SK-N-SH (cell line): ENCODE data around the gene MX1. TPM values are rescaled to one million over a fixed set of nuclear protein-coding genes. Genes with fewer than 3 reads are reported as not detected.

ENCODE experiments used
- CTCF ChIA-PET: fragments of 300-600, 350-600 bp; formaldehyde crosslinking; extraction: SDS; loops from one replicate; lab custom pipeline; 2021; lab: Yijun Ruan, JAX
- POLR2A ChIA-PET: fragments of 350-600 bp; sonication (Branson Sonifier 250); formaldehyde crosslinking; extraction: SDS; loops from one replicate; lab custom pipeline; 2020; ENCODE audit warnings: antibody characterized with exemption, inconsistent platforms; lab: Yijun Ruan, JAX
- DNase-seq: peaks from one replicate; pipeline ENCODE4 v3.0.0; 2012
- H2AFZ ChIP-seq: fragments of 200-600 bp; sonication (generic); 2 replicates; pipeline ENCODE4 v1.8.1; 2016; ENCODE audit warnings: antibody characterized with exemption, mild to moderate bottlenecking, low read depth
- H3F3A ChIP-seq: fragments of 200-600 bp; sonication (generic); replicated peaks from 2 replicates; pipeline ENCODE3; 2016; ENCODE audit warnings: antibody characterized with exemption, mild to moderate bottlenecking; ENCODE audit not compliant: insufficient read depth
- H3K27ac ChIP-seq, 2 experiments: fragments of 200-500 bp in 1 of 2; fragments of 200-600 bp in 1 of 2; sonication (Bioruptor generic) in 1 of 2; sonication (generic), shearing (Covaris generic) in 1 of 2; 2 replicates each; pipeline versions ENCODE4 v1.5.1 to v1.6.1; 2014 to 2016; ENCODE audit warnings: low read depth in 2 of 2, inconsistent platforms in 1 of 2, low read length in 1 of 2, mild to moderate bottlenecking in 1 of 2, mixed read lengths in 1 of 2
- H3K27me3 ChIP-seq: fragments of 200-600 bp; sonication (generic), shearing (Covaris generic); 2 replicates; pipeline ENCODE4 v1.6.1; 2016; ENCODE audit warnings: mixed run types; ENCODE audit not compliant: insufficient read depth
- H3K36me3 ChIP-seq, 2 experiments: fragments of 200-500 bp in 1 of 2; fragments of 200-600 bp in 1 of 2; sonication (Bioruptor generic) in 1 of 2; sonication (generic) in 1 of 2; replicated peaks in 1 of 2; 2 replicates each; pipeline versions ENCODE3 to v1.5.1; 2014 to 2016; ENCODE audit warnings: low read length in 1 of 2, mild to moderate bottlenecking in 1 of 2; ENCODE audit not compliant: insufficient read depth in 2 of 2, control insufficient read depth in 1 of 2
- H3K4me1 ChIP-seq, 2 experiments: fragments of 200-500 bp in 1 of 2; fragments of 200-600 bp in 1 of 2; sonication (Bioruptor generic) in 1 of 2; sonication (generic), shearing (Covaris generic) in 1 of 2; 2 replicates each; pipeline versions ENCODE4 v1.5.1 to v1.6.1; 2014 to 2016; ENCODE audit warnings: low read depth in 1 of 2, low read length in 1 of 2, mixed run types in 1 of 2; ENCODE audit not compliant: insufficient read depth in 2 of 2, control insufficient read depth in 1 of 2
- H3K4me2 ChIP-seq: fragments of 200-600 bp; sonication (generic), shearing (Covaris generic); 2 replicates; pipeline ENCODE4 v1.6.1; 2017; ENCODE audit warnings: mixed run types
- H3K4me3 ChIP-seq, 2 experiments: fragments of 200-500 bp in 1 of 2; fragments of 200-600 bp in 1 of 2; sonication (Bioruptor generic) in 1 of 2; sonication (generic), shearing (Covaris generic) in 1 of 2; 2 replicates each; pipeline versions ENCODE4 v1.5.1 to v1.8.1; 2014 to 2016; ENCODE audit warnings: low read depth in 2 of 2, inconsistent platforms in 1 of 2, low read length in 1 of 2, mild to moderate bottlenecking in 1 of 2, mixed read lengths in 1 of 2, moderate library complexity in 1 of 2
- H3K79me2 ChIP-seq: fragments of 200-600 bp; sonication (generic); 2 replicates; pipeline ENCODE4 v1.8.1; 2017; ENCODE audit warnings: mild to moderate bottlenecking; ENCODE audit not compliant: insufficient read depth
- H3K9ac ChIP-seq: fragments of 200-600 bp; sonication (generic); 2 replicates; pipeline ENCODE4 v1.6.1; 2017; ENCODE audit warnings: mixed run types
- H3K9me2 ChIP-seq: fragments of 200-600 bp; sonication (generic); 2 replicates; pipeline ENCODE4 v1.6.1; 2017; ENCODE audit warnings: mixed run types
- H3K9me3 ChIP-seq: fragments of 200-600 bp; sonication (generic); 2 replicates; pipeline ENCODE4 v1.6.1; 2017; ENCODE audit warnings: mixed run types, mild to moderate bottlenecking, moderate library complexity
- H4K20me1 ChIP-seq: fragments of 200-600 bp; sonication (generic); 2 replicates; pipeline ENCODE4 v1.6.1; 2017; ENCODE audit warnings: mild to moderate bottlenecking, mixed run types; ENCODE audit not compliant: insufficient read depth
- CHD2 ChIP-seq: fragments of 150-350 bp; IDR thresholded peaks from 2 replicates; pipeline ENCODE4 v1.6.1; 2018; ENCODE audit warnings: low read length; ENCODE audit not compliant: partially characterized antibody
- ELF1 ChIP-seq: IDR thresholded peaks from 2 replicates; pipeline ENCODE4 v1.4.0; 2012
- EZH2phosphoT487 ChIP-seq: fragments of 200-600 bp; sonication (generic); IDR thresholded peaks from 2 replicates; pipeline ENCODE4 v1.6.1; 2017; ENCODE audit warnings: low read depth, mixed run types, mild to moderate bottlenecking, antibody characterized with exemption, moderate library complexity, borderline replicate concordance
- FOXM1 ChIP-seq: IDR thresholded peaks from 2 replicates; pipeline ENCODE4 v1.4.0; 2012; ENCODE audit warnings: low read depth, mild to moderate bottlenecking
- JUND ChIP-seq: IDR thresholded peaks from 2 replicates; pipeline ENCODE4 v1.4.0; 2012
- MEF2A ChIP-seq: IDR thresholded peaks from 2 replicates; pipeline ENCODE4 v1.4.0; 2012; ENCODE audit warnings: low read depth, borderline replicate concordance
- MXI1 ChIP-seq: IDR thresholded peaks from 2 replicates; pipeline ENCODE4 v1.6.1; 2012; ENCODE audit warnings: mild to moderate bottlenecking, low read depth, low read length, improper control_type of control experiment
- RAD21 ChIP-seq: IDR thresholded peaks from 2 replicates; pipeline ENCODE4 v1.6.1; 2012; ENCODE audit warnings: mild to moderate bottlenecking, low read length
- RCOR1 ChIP-seq: fragments of 150-350 bp; IDR thresholded peaks from 2 replicates; pipeline ENCODE4 v1.6.1; 2017; ENCODE audit warnings: antibody characterized with exemption, low read length
- REST ChIP-seq: IDR thresholded peaks from 2 replicates; pipeline ENCODE4 v1.6.1; 2012; ENCODE audit warnings: mild to moderate bottlenecking, low read depth, low read length, moderate library complexity
- SMC3 ChIP-seq: IDR thresholded peaks from 2 replicates; pipeline ENCODE4 v1.6.1; 2012; ENCODE audit warnings: low read depth, low read length, improper control_type of control experiment
- TAF1 ChIP-seq: IDR thresholded peaks from 2 replicates; pipeline ENCODE4 v1.6.1; 2012; ENCODE audit warnings: low read depth, mild to moderate bottlenecking, low read length, moderate library complexity, borderline replicate concordance
- TCF12 ChIP-seq: IDR thresholded peaks from 2 replicates; pipeline ENCODE4 v1.4.0; 2012
- TEAD4 ChIP-seq: IDR thresholded peaks from 2 replicates; pipeline ENCODE4 v1.4.0; 2012; ENCODE audit warnings: mild to moderate bottlenecking, borderline replicate concordance; ENCODE audit not compliant: insufficient read depth
- WGBS: methylation state at CpG from one replicate; pipeline ENCODE4 v1.1.6; 2017; ENCODE audit warnings: low lambda C conversion rate; 5-methylcytosine and 5-hydroxymethylcytosine counted together
- polyA plus RNA-seq, 3 experiments: library from polyadenylated mRNA; depleted of rRNA; stranded (reverse); fragments of >200 nt; gene quantifications; 2 replicates each; pipeline ENCODE4 v1.2.3, GENCODE V29; 2012
- TF ChIP-seq, protein P1 (sequence below): fragments of 150-350 bp; IDR thresholded peaks from 2 replicates; pipeline ENCODE4 v1.6.1; 2016; ENCODE audit warnings: mild to moderate bottlenecking, low read depth, low read length

Gene MX1
- polyA plus RNA-seq, 1 of the 3 experiments (the other 2 are of a cell fraction) = 1.9 TPM

DNA sequence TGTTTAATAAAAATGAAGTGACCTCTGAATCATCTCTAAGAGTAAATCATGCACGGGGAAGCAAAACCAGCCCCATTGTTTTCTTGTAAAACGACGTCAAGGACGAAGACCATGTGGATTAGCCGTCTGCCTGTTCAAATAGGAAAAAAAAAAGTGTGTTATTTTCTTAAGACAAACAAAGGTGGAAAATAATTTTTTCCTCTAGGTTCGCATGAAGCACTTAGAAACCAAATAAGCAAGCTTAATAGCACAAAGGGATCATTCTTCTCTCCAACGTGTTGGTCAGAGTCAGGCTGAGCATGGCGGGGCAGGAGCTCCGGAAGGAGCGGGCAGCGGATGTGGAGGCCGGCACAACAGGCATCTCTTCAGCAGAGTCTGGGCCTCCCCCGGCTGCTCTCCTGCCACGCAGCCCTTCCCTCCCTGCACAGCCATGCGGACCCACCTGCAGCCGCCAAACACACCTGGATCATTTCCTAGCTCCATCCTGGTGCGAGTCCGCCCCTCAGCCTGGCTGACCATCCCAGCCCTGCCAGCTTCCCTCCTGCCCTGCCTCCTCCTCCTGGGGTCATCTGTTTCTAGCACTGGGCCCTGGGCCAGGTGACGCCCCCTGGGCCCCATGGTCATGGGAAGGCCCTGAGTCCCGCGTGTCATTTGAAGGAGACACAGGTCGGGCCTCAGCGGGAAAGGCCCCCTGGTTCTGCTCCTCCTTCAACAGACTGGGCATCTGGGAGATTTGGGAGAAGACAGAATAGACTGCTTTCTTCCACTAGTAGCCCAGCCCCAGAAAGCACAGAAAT is 40.2 kb downstream of the MX1 start:
- no peak for DNase-seq
- TF ChIP-seq JUND = no peak
- no peak for TF ChIP-seq RCOR1
- TF ChIP-seq REST = no peak
- no peak for TF ChIP-seq FOXM1
- TF ChIP-seq EZH2phosphoT487 = no peak
- no peak for TF ChIP-seq SMC3
- no peak for TF ChIP-seq MEF2A
- no peak for TF ChIP-seq CHD2
- Histone ChIP-seq H3F3A (no peaks in the 10 kb centered on the region), H3K9me3 (no peaks in the 10 kb centered on the region), H3K4me2 (no peak overlapping the region), H3K9ac (no peak overlapping the region), H4K20me1 (no peaks in the 10 kb centered on the region), H3K4me1 (no peaks in the 10 kb centered on the region), H3K4me3 (no peak overlapping the region), H3K79me2 (no peaks in the 10 kb centered on the region), H3K27ac (no peak overlapping the region), H2AFZ (no peak overlapping the region), H3K36me3 (no peaks in the 10 kb centered on the region), H3K27me3 (peaks cover 7% of the 10 kb centered on the region; the same call in 1 of the 2 replicates), H3K9me2 (no peaks in the 10 kb centered on the region)
- CTCF ChIA-PET = interaction anchor here (1.8 kb wide), 1 partner anchor 183 kb away, joined by 8 read pairs; no protein-coding TSS in a partner anchor
- POLR2A ChIA-PET = no interaction called here
- WGBS = 59% methylated on average over 19 of the region's 23 CpGs

DNA sequence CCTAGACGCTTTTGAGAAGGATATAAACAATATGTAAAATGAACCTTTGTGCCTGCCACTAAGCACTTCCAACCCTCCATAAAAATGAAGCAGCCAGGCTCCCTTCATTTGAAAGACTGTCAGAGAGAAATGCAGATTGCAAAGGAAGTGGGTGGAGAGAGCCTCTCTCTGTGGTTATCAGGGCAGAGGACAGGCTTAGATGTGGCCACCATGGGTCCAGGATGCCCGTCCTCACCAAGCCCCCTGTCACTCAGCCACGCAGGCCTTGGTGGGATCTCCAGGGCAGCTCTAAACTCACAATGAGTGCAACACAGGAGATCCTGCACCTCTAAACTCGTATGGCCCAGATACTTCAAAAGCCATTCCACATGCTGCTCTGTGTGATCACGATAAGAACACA is 44.0 kb downstream of the MX1 start:
- no peaks in the 10 kb centered on the region for H3K79me2 ChIP-seq
- no peak for DNase-seq
- no peak for TF ChIP-seq ELF1
- TF ChIP-seq MXI1 = no peak
- TF ChIP-seq TEAD4 = no peak
- TF ChIP-seq TAF1 = no peak
- no peak for TF ChIP-seq TCF12
- no peak for TF ChIP-seq REST
- TF ChIP-seq, protein P1, sequence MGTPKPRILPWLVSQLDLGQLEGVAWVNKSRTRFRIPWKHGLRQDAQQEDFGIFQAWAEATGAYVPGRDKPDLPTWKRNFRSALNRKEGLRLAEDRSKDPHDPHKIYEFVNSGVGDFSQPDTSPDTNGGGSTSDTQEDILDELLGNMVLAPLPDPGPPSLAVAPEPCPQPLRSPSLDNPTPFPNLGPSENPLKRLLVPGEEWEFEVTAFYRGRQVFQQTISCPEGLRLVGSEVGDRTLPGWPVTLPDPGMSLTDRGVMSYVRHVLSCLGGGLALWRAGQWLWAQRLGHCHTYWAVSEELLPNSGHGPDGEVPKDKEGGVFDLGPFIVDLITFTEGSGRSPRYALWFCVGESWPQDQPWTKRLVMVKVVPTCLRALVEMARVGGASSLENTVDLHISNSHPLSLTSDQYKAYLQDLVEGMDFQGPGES = no peak
- TF ChIP-seq JUND = no peak
- no peak for TF ChIP-seq RAD21
- TF ChIP-seq EZH2phosphoT487 = no peak
- H3K27ac ChIP-seq = no peak overlapping the region
- H4K20me1 ChIP-seq = no peaks in the 10 kb centered on the region
- ChIA-PET POLR2A (no interaction called here), CTCF (interaction anchor here (2.2 kb wide), 1 partner anchor 9 kb away, joined by 6 read pairs; no protein-coding TSS in a partner anchor)
- H3F3A ChIP-seq = no peaks in the 10 kb centered on the region
- H3K4me1 ChIP-seq = no peaks in the 10 kb centered on the region
- no peak overlapping the region for H2AFZ ChIP-seq
- no peaks in the 10 kb centered on the region for H3K9me3 ChIP-seq
- no peak overlapping the region for H3K4me3 ChIP-seq
- H3K9me2 ChIP-seq = no peaks in the 10 kb centered on the region
- 0% methylated on average over 5 of the region's 5 CpGs for WGBS
- H3K9ac ChIP-seq = no peak overlapping the region
- no peak overlapping the region for H3K4me2 ChIP-seq
- no peaks in the 10 kb centered on the region for H3K36me3 ChIP-seq
- peaks cover 11% of the 10 kb centered on the region; the same call in 1 of the 2 replicates for H3K27me3 ChIP-seq
